NCI-H2107 (cell line): ENCODE data around the gene PLPP3.

ENCODE experiments used
- DNase-seq: peaks from one replicate; lab custom pipeline; 2025; lab: John Stamatoyannopoulos, UW

PLPP3 gene

GRCh38 chr1:56461158-56462127 lies 117.9 kb downstream of the PLPP3 start:
- no peak for DNase-seq

DNA sequence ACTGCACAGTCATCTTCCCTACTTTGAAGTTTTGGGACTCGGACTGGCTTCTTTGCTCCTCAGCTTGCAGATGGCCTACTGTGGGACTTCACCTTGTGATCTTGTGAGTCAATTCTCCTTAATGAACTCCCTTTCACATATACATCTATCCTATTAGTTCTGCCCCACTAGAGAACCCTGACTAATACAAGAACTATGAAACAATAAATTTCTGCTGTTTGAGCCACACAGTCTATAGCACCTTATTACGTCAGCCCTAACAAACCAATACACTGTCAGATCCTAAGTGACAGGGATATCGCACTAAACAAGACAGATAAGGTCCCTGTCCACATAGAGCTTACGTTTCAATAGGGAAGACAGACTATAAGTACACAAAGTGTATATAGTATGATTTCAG lies 120.1 kb downstream of the PLPP3 start:
- no peak for DNase-seq

GRCh38 chr1:56457756-56458375 lies 121.5 kb downstream of the PLPP3 start:
- no peak for DNase-seq

GRCh38 chr1:56456435-56457101 lies 122.8 kb downstream of the PLPP3 start:
- no peak for DNase-seq

DNA sequence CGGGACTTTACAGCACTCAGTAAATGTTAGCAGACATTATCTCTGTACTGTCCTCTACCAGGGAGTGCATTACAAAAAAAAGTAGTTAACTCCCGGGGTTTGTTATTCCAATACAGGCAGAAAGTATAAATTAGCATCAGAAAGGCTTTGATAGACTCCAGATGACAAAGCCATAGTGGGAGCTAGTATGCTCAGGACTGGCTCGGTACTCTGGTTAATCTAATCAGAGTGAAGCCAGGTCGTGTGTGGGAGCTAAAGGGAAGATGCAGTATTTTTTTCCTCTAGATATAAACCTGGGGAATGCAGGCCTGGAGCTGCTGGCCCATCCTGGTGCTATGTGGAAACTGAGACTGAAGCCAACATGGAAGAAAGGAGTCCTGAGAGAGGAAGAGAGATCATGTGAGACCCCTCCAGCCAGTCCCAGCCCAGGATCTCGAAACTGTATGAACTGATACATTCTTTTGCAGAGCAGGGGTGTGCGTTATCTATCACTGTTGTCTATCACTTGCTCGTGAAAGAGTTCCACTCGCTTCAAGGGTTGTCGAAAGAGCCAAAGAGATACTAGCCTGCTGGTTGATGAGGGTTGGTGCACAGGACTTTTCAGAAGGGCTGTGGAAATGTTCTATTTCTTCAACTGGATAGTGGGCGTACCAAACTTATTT lies 125.8 kb downstream of the PLPP3 start:
- DNase-seq: no peak

GRCh38 chr1:56453016-56453415 lies 126.3 kb downstream of the PLPP3 start:
- no peak for DNase-seq

- no peak for DNase-seq
These were observed 127.0 kb downstream of the PLPP3 start for GRCh38 chr1:56452027-56453011.

DNA sequence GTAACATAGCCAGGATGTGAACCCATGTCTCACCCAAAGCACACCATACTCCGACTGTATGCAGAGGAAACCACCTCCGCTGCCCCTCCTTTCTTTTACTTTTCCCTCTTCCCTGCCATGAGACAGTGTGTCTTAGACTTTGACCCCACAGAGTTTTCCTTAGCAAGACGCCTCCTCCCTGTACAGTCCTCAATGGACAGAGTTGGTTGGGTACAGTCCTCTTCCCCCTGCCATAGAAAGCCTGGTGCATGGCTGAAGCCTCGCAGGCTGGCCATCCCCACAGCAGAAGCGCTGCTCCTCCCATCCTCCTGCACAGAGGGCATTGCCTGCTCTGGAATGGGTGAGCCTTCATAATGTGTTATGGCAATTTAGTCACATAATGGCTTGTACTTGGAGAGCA lies 127.9 kb downstream of the PLPP3 start:
- DNase-seq: no peak

GRCh38 chr1:56450004-56450666 lies 129.2 kb downstream of the PLPP3 start:
- DNase-seq: no peak

DNA sequence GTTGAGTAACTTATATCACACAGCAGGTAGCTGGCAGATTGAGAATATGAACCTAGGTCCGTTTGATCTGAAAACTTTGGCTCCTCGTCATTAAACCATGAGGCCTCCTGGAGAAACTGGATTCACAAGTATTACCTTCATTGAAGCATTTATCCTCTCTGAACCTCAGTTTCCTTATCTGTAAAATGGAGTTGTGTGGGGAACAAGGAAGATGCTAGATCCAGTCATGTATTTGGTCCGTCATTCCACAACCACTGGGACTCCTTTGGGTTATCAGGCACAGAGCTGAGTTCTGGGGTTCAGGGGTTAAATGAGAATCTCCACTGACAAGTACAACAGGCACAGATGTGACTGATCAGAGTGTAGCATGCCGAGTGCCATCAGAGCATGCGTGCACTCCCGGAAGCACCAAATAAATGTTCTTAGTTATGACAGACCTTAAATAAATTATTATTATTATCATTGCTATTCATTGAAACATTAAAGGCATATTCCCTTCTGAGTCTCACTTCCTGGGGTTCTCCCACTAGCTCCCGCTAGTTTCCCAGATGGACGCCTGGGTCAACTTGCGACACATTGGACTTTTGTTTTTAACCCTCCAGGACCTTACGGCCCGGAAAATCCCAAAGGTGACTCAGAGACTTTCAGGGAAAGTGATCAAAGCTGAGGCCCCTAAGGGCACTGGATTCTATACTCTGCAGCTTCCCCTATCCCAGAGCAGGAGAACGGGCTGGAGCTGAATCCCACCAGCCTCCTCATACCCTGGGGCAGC lies 130.6 kb downstream of the PLPP3 start:
- DNase-seq: no peak

GRCh38 chr1:56447823-56448222 lies 131.5 kb downstream of the PLPP3 start:
- no peak for DNase-seq

GRCh38 chr1:56446531-56447098 lies 132.7 kb downstream of the PLPP3 start:
- no peak for DNase-seq

GRCh38 chr1:56444960-56445646 lies 134.3 kb downstream of the PLPP3 start:
- no peak for DNase-seq
